Liver (tissue), 9 donors: Measurements from ENCODE around the gene TAAR9. TPM values are rescaled to one million over a fixed set of nuclear protein-coding genes. Genes with fewer than 3 reads are reported as not detected.

Experiments used
- DNase-seq: peaks from one replicate; pipeline ENCODE4 v3.0.0-alpha.2; 2017; ENCODE audit warnings: low spot score
- H3K27ac ChIP-seq, 2 donors: one replicate each; pipeline ENCODE4 v1.7.0; 2013; ENCODE audit warnings: inconsistent platforms in 2 of 2, low read length in 2 of 2, control low read depth in 1 of 2, low read depth in 1 of 2, mild to moderate bottlenecking in 1 of 2
- H3K27me3 ChIP-seq, 4 donors: one replicate each; pipeline versions ENCODE4 v1.6.1 to v1.7.0; 2013; ENCODE audit warnings: low read length in 3 of 4, inconsistent platforms in 1 of 4, mild to moderate bottlenecking in 1 of 4, moderate library complexity in 1 of 4; ENCODE audit not compliant: control insufficient read depth in 4 of 4, insufficient read depth in 4 of 4
- H3K36me3 ChIP-seq, 4 donors: one replicate each; pipeline versions ENCODE4 v1.6.1 to v1.7.0; 2013; ENCODE audit warnings: low read length in 3 of 4, mild to moderate bottlenecking in 3 of 4, low read depth in 1 of 4, moderate library complexity in 1 of 4; ENCODE audit not compliant: control insufficient read depth in 4 of 4, insufficient read depth in 3 of 4
- H3K4me1 ChIP-seq, 4 donors: one replicate each; pipeline versions ENCODE4 v1.6.1 to v1.7.0; 2013; ENCODE audit warnings: low read length in 3 of 4, mild to moderate bottlenecking in 3 of 4, moderate library complexity in 1 of 4; ENCODE audit not compliant: control insufficient read depth in 4 of 4, insufficient read depth in 4 of 4
- H3K4me3 ChIP-seq, 3 donors: one replicate each; pipeline versions ENCODE4 v1.6.1 to v1.7.0; 2013; ENCODE audit warnings: low read length in 3 of 3, control low read depth in 1 of 3, low read depth in 1 of 3, mild to moderate bottlenecking in 1 of 3
- H3K9ac ChIP-seq, 2 donors: one replicate each; pipeline ENCODE4 v1.7.0; 2013; ENCODE audit warnings: low read length in 2 of 2, mild to moderate bottlenecking in 2 of 2, moderate library complexity in 2 of 2, control low read depth in 1 of 2, low read depth in 1 of 2
- H3K9me3 ChIP-seq, 4 donors: one replicate each; pipeline versions ENCODE4 v1.6.1 to v1.7.0; 2013; ENCODE audit warnings: low read length in 3 of 4; ENCODE audit not compliant: control insufficient read depth in 4 of 4
- EGR1 ChIP-seq, 2 donors: IDR thresholded peaks; 2 replicates each; pipeline ENCODE4 v1.6.1; 2016 to 2018; ENCODE audit warnings: antibody characterized with exemption in 2 of 2, low read depth in 2 of 2
- FOXA1 ChIP-seq: IDR thresholded peaks from 2 replicates; pipeline ENCODE4 v1.6.1; 2016; ENCODE audit warnings: antibody characterized with exemption
- FOXA2 ChIP-seq: IDR thresholded peaks from 2 replicates; pipeline ENCODE4 v1.6.1; 2016; ENCODE audit warnings: antibody characterized with exemption
- GABPA ChIP-seq, 2 donors: IDR thresholded peaks in 1 of 2; conservative IDR thresholded peaks in 1 of 2; 2 replicates each; pipeline ENCODE4 v1.6.1; 2016; ENCODE audit warnings: antibody characterized with exemption in 2 of 2, mild to moderate bottlenecking in 1 of 2, moderate library complexity in 1 of 2
- HNF4A ChIP-seq, 2 donors: conservative IDR thresholded peaks; 2 replicates each; pipeline ENCODE4 v1.6.1; 2016; ENCODE audit warnings: antibody characterized with exemption in 2 of 2, mild to moderate bottlenecking in 2 of 2
- NR2F2 ChIP-seq: IDR thresholded peaks from 2 replicates; pipeline ENCODE4 v1.6.1; 2016; ENCODE audit warnings: antibody characterized with exemption
- RAD21 ChIP-seq, 2 donors: IDR thresholded peaks; 2 replicates each; pipeline ENCODE4 v1.6.1; 2016; ENCODE audit warnings: antibody characterized with exemption in 2 of 2, mild to moderate bottlenecking in 2 of 2
- SP1 ChIP-seq: IDR thresholded peaks from 2 replicates; pipeline ENCODE4 v1.6.1; 2018; ENCODE audit warnings: antibody characterized with exemption, mild to moderate bottlenecking
- TAF1 ChIP-seq: conservative IDR thresholded peaks from 2 replicates; pipeline ENCODE4 v1.6.1; 2016; ENCODE audit warnings: antibody characterized with exemption, mild to moderate bottlenecking
- YY1 ChIP-seq: IDR thresholded peaks from 2 replicates; pipeline ENCODE4 v1.6.1; 2016; ENCODE audit warnings: antibody characterized with exemption, mild to moderate bottlenecking
- ZBTB33 ChIP-seq: IDR thresholded peaks from 2 replicates; pipeline ENCODE4 v1.6.1; 2016; ENCODE audit warnings: antibody characterized with exemption
- WGBS: extraction: QIAGEN DNeasy Blood & Tissue Kit; methylation state at CpG from one replicate; pipeline ENCODE4 v1.1.7; 2013; 5-methylcytosine and 5-hydroxymethylcytosine counted together
- polyA plus RNA-seq, 2 donors: library from polyadenylated mRNA; stranded (reverse) in 1 of 2; unstranded in 1 of 2; fragments of 200-250 nt in 1 of 2; fragments of >200 nt in 1 of 2; fragmentation: Nextera tagmentation in 1 of 2; extraction: Ambion mirVana in 1 of 2; gene quantifications; one replicate each; pipeline versions ENCODE4 v1.2.1 to v1.2.3, GENCODE V29; 2013 to 2015
- total RNA-seq, 2 donors: library from RNA; depleted of rRNA; stranded (reverse); fragments of >200 nt; gene quantifications; one replicate each; pipeline ENCODE4 v1.2.3, GENCODE V29; 2014
- TF ChIP-seq, protein P1 (sequence below): IDR thresholded peaks from 2 replicates; pipeline ENCODE4 v1.6.1; 2016; ENCODE audit warnings: antibody characterized with exemption
- TF ChIP-seq, protein P2 (sequence below): IDR thresholded peaks from 2 replicates; pipeline ENCODE4 v1.6.1; 2016; ENCODE audit warnings: antibody characterized with exemption
- donor health status: healthy.
- donor health status: healthy.
- donor health status: healthy.
- donor health status: healthy.
- donor health status: healthy.

The TAAR9 gene
- total and polyA plus RNA-seq, 4 donors: not detected

DNA sequence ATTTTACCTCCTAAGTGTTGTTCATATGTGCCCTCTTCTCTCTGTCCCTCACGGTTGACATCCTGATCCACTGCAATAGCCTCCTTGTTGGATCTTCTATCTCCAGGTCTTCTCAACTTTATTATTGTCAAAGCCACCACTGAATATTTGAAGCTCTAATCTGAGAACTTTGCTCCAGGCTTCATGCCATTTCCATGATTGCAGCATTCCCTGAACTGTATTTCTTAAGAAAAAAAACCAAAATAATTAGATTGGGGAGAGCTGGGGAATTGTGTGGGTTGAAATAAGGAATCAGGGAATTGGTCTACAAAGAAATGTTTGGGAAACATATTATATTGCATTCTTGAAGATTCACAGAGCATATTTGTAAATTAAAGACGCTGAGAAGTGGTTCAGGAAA, 22.7 kb upstream of the TAAR9 start:
- Histone ChIP-seq H3K4me3 (no peak overlapping the region), H3K27me3 (no peaks in the 10 kb centered on the region), H3K36me3 (no peaks in the 10 kb centered on the region), H3K27ac (no peak overlapping the region), H3K4me1 (peaks cover 0 to 23% (median 15%) of the 10 kb centered on the region in 4 donors), H3K9me3 (no peaks in the 10 kb centered on the region), H3K9ac (no peak overlapping the region)
- 87% methylated on average over 2 of the region's 2 CpGs for WGBS
- TF ChIP-seq, protein P1, sequence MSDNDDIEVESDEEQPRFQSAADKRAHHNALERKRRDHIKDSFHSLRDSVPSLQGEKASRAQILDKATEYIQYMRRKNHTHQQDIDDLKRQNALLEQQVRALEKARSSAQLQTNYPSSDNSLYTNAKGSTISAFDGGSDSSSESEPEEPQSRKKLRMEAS: no peak
- no peak for TF ChIP-seq EGR1 (IDR thresholded peaks at IDR 0.05; ENCODE audit: low read depth in 2 of 2)
- TF ChIP-seq SP1: no peak
- no peak for DNase-seq

- TF ChIP-seq ZBTB33 (no peak), TAF1 (no peak), GABPA (IDR thresholded peaks at IDR 0.05 in 1 of 2, conservative IDR thresholded peaks at IDR 0.05 in 1 of 2) (no peak), FOXA2 (no peak), RAD21 (IDR thresholded peaks at IDR 0.05) (no peak)
- 66% methylated on average over 2 of the region's 2 CpGs for WGBS
Measured at GRCh38 chr6:132520953-132521352, 17.1 kb upstream of the TAAR9 start.

GRCh38 chr6:132524646-132525045, 13.4 kb upstream of the TAAR9 start:
- no peak overlapping the region for H3K27ac ChIP-seq
- H3K4me1 ChIP-seq: no peaks in the 10 kb centered on the region
- no peaks in the 10 kb centered on the region for H3K27me3 ChIP-seq
- H3K9me3 ChIP-seq: no peaks in the 10 kb centered on the region
- H3K4me3 ChIP-seq: no peak overlapping the region
- H3K9ac ChIP-seq: no peak overlapping the region
- no peaks in the 10 kb centered on the region for H3K36me3 ChIP-seq
- no peak for DNase-seq
- no peak for TF ChIP-seq FOXA1
- no peak for TF ChIP-seq NR2F2
- TF ChIP-seq, protein P2, sequence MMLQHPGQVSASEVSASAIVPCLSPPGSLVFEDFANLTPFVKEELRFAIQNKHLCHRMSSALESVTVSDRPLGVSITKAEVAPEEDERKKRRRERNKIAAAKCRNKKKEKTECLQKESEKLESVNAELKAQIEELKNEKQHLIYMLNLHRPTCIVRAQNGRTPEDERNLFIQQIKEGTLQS: no peak
- no peak for TF ChIP-seq HNF4A (conservative IDR thresholded peaks at IDR 0.05)
- no peak for TF ChIP-seq FOXA2
- no peak for TF ChIP-seq EGR1 (IDR thresholded peaks at IDR 0.05; ENCODE audit: low read depth in 2 of 2)
- no peak for TF ChIP-seq TAF1
- TF ChIP-seq, protein P1: no peak
- no peak for TF ChIP-seq YY1
- WGBS: 88% methylated on average over 5 of the region's 5 CpGs

More at GRCh38 chr6:132520953-132521352, 17.1 kb upstream of the TAAR9 start:
- no peak overlapping the region for H3K9ac ChIP-seq
- no peaks in the 10 kb centered on the region for H3K4me1 ChIP-seq
- H3K36me3 ChIP-seq: no peaks in the 10 kb centered on the region
- DNase-seq: no peak
- no peaks in the 10 kb centered on the region for H3K27me3 ChIP-seq
- H3K4me3 ChIP-seq: no peak overlapping the region
- no peaks in the 10 kb centered on the region for H3K9me3 ChIP-seq
- H3K27ac ChIP-seq: no peak overlapping the region
